ENCODE results near the gene SLC6A7. TPM values are rescaled to one million over a fixed set of nuclear protein-coding genes. Genes with fewer than 3 reads are reported as not detected.

SLC6A7 gene
- total and polyA plus RNA-seq, 2 donors: under 0.01 to 0.07 TPM

DNA sequence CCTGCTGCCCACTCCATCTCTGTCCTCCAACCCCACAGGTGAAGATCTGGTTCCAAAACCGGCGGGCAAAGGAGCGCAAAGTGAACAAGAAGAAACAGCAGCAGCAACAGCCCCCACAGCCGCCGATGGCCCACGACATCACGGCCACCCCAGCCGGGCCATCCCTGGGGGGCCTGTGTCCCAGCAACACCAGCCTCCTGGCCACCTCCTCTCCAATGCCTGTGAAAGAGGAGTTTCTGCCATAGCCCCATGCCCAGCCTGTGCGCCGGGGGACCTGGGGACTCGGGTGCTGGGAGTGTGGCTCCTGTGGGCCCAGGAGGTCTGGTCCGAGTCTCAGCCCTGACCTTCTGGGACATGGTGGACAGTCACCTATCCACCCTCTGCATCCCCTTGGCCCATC, 6.4 kb upstream of the SLC6A7 start:
- peaks cover 0 to 12% of the 10 kb centered on the region in 2 donors for H3K27me3 ChIP-seq (ENCODE audit: control insufficient read depth in 2 of 2, insufficient read depth in 1 of 2, low read length in 1 of 2)
- WGBS: 96% methylated on average over 12 of the region's 12 CpGs

GRCh38 chr5:150184006-150184405, 5.9 kb upstream of the SLC6A7 start:
- Histone ChIP-seq H3K36me3 (ENCODE audit: control insufficient read depth in 2 of 2, insufficient read depth in 2 of 2, low read length in 1 of 2) (no peaks in the 10 kb centered on the region), H3K27ac (ENCODE audit: low read depth in 1 of 2, low read length in 1 of 2) (no peak overlapping the region), H3K9me3 (ENCODE audit: control insufficient read depth in 2 of 2, insufficient read depth in 1 of 2, low read length in 1 of 2) (no peaks in the 10 kb centered on the region), H3K4me3 (ENCODE audit: low read length in 2 of 2) (no peak overlapping the region), H3K27me3 (ENCODE audit: control insufficient read depth in 2 of 2, insufficient read depth in 1 of 2, low read length in 1 of 2) (peaks cover 4 to 18% of the 10 kb centered on the region in 2 donors), H3K4me1 (ENCODE audit: control insufficient read depth in 2 of 2, insufficient read depth in 2 of 2, low read length in 2 of 2) (no peaks in the 10 kb centered on the region)
- WGBS: 82% methylated on average over 2 of the region's 2 CpGs
- DNase-seq (ENCODE audit: low read depth in 6 of 9, low spot score in 9 of 9): no peak

More for the DNA sequence above, 6.4 kb upstream of the SLC6A7 start:
- Histone ChIP-seq H3K36me3 (ENCODE audit: control insufficient read depth in 2 of 2, insufficient read depth in 2 of 2, low read length in 1 of 2) (no peaks in the 10 kb centered on the region), H3K4me1 (ENCODE audit: control insufficient read depth in 2 of 2, insufficient read depth in 2 of 2, low read length in 2 of 2) (no peaks in the 10 kb centered on the region), H3K9me3 (ENCODE audit: control insufficient read depth in 2 of 2, insufficient read depth in 1 of 2, low read length in 1 of 2) (no peaks in the 10 kb centered on the region), H3K27ac (ENCODE audit: low read depth in 1 of 2, low read length in 1 of 2) (no peak overlapping the region), H3K4me3 (ENCODE audit: low read length in 2 of 2) (no peak overlapping the region)
- DNase-seq (ENCODE audit: low read depth in 6 of 9, low spot score in 9 of 9): no peak

DNA sequence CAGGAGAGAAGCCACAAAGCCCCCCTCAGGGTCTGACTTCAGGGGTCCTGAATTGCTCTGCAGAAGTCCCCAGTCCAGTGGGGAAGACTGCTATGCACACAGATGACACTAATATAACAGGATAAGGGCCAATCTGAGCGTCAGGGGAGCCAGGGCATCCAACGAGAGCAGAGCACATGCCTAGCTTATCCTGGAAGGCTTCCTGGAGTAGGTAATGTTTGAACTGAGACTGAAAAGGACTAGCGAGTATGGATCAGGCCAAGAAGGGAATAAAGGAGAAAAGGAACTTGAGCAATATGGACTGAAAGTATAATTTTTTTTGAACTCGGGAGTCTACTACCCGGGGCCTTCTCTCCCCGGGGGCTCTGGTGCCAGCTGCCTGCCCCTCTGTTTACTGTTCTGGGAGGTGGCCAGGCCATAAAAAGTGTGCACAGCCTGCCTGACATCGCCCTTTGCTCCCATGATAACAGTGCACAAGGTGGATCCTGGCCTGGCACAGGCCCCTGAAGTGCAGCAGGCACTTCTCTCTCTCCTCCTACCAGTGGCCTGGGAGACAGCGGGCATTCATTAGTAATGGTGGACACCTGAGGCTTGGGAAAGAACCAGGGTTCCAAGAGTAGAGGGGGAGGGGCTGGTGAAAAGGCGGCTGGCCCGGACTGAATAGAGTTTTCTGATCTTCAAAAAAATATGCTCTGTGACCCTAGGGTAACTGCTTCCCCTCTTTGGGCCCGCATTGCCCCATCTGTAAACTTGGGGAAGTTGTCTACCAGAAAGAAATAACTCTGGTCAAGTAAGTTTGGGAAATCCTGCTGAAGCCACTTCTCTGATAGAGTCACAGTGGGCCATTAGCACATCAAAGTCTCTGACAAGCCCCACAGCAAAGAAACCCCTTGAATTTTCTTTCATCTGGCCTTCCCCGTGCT, 4.6 kb upstream of the SLC6A7 start:
- 92% methylated on average over 12 of the region's 12 CpGs for WGBS

DNA sequence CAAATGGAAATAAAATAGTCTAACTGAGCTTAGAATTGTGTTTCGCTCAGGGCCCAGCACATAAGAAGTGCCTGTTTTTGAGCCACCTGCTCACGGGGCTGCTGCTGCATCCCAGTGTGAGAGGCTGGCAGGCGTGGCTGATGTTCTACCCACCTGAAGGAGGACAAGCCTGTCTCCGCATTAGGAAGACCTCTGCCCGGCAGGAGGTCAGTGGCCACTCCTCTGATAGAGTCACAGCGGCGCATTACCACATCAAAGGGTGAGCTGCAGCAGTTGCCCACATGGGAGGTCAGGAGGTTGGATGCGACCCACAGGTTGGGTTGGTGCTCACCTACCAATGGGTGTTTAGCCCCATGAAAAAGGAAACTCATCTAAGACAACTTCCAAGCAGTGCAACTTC, 3.7 kb upstream of the SLC6A7 start:
- Histone ChIP-seq H3K27ac (ENCODE audit: low read depth in 1 of 2, low read length in 1 of 2) (no peak overlapping the region), H3K36me3 (ENCODE audit: control insufficient read depth in 2 of 2, insufficient read depth in 2 of 2, low read length in 1 of 2) (no peaks in the 10 kb centered on the region), H3K4me1 (ENCODE audit: control insufficient read depth in 2 of 2, insufficient read depth in 2 of 2, low read length in 2 of 2) (no peaks in the 10 kb centered on the region), H3K9me3 (ENCODE audit: control insufficient read depth in 2 of 2, insufficient read depth in 1 of 2, low read length in 1 of 2) (no peaks in the 10 kb centered on the region), H3K4me3 (ENCODE audit: low read length in 2 of 2) (no peak overlapping the region), H3K27me3 (ENCODE audit: control insufficient read depth in 2 of 2, insufficient read depth in 1 of 2, low read length in 1 of 2) (peaks cover 21 to 39% of the 10 kb centered on the region in 2 donors)
- no peak for DNase-seq (ENCODE audit: low read depth in 6 of 9, low spot score in 9 of 9)
- WGBS: 98% methylated on average over 8 of the region's 8 CpGs

More for the DNA sequence above, 4.6 kb upstream of the SLC6A7 start:
- Histone ChIP-seq H3K27ac (ENCODE audit: low read depth in 1 of 2, low read length in 1 of 2) (no peak overlapping the region), H3K27me3 (ENCODE audit: control insufficient read depth in 2 of 2, insufficient read depth in 1 of 2, low read length in 1 of 2) (peaks cover 16 to 30% of the 10 kb centered on the region in 2 donors), H3K9me3 (ENCODE audit: control insufficient read depth in 2 of 2, insufficient read depth in 1 of 2, low read length in 1 of 2) (no peaks in the 10 kb centered on the region), H3K36me3 (ENCODE audit: control insufficient read depth in 2 of 2, insufficient read depth in 2 of 2, low read length in 1 of 2) (no peaks in the 10 kb centered on the region), H3K4me3 (ENCODE audit: low read length in 2 of 2) (no peak overlapping the region), H3K4me1 (ENCODE audit: control insufficient read depth in 2 of 2, insufficient read depth in 2 of 2, low read length in 2 of 2) (no peaks in the 10 kb centered on the region)
- DNase-seq (ENCODE audit: low read depth in 6 of 9, low spot score in 9 of 9): no peak

- no peaks in the 10 kb centered on the region for H3K4me1 ChIP-seq (ENCODE audit: control insufficient read depth in 2 of 2, insufficient read depth in 2 of 2, low read length in 2 of 2)
- 94% methylated on average over 4 of the region's 4 CpGs for WGBS
- H3K27ac ChIP-seq (ENCODE audit: low read depth in 1 of 2, low read length in 1 of 2): no peak overlapping the region
- DNase-seq (ENCODE audit: low read depth in 6 of 9, low spot score in 9 of 9): no peak
- H3K9me3 ChIP-seq (ENCODE audit: control insufficient read depth in 2 of 2, insufficient read depth in 1 of 2, low read length in 1 of 2): no peaks in the 10 kb centered on the region
- peaks cover 22 to 46% of the 10 kb centered on the region in 2 donors for H3K27me3 ChIP-seq (ENCODE audit: control insufficient read depth in 2 of 2, insufficient read depth in 1 of 2, low read length in 1 of 2)
- no peaks in the 10 kb centered on the region for H3K36me3 ChIP-seq (ENCODE audit: control insufficient read depth in 2 of 2, insufficient read depth in 2 of 2, low read length in 1 of 2)
- no peak overlapping the region for H3K4me3 ChIP-seq (ENCODE audit: low read length in 2 of 2)
These were observed 3.0 kb upstream of the SLC6A7 start for GRCh38 chr5:150186897-150187296.

DNA sequence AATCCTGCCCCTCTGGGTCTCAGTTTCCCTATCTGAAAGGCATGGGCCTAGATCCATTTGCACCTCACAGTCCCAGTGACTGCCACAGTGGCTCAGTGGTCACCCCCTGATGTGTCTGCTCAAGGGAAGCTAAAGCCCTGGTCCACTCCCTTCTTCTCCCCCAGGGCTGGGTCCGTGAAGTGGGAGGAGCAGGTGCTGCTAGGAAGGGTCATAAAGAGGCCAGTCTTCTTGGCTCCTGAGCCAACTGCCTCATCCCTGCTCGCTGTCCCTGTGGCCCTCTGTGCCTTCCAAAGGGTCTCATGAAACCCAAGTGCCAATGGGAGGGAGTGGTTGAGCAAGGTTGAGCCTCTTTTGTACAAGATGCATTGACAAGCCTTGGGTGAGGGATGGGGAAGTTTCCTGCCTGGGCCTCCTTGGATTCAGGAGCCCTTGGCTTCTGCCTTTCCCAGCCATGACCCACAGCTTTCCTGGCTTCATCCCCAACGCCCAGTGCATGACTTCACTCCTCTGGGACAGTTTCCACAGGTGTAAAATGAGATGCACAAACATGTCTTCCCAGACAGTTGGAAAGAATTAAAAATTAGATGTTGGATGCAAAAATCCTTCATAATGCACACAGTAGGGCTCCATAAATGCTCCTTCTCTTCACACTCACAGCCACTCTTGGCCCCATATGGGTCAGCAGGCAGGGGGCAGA, 1.6 kb upstream of the SLC6A7 start:
- no peaks in the 10 kb centered on the region for H3K9me3 ChIP-seq (ENCODE audit: control insufficient read depth in 2 of 2, insufficient read depth in 1 of 2, low read length in 1 of 2)
- H3K4me3 ChIP-seq (ENCODE audit: low read length in 2 of 2): no peak overlapping the region
- H3K4me1 ChIP-seq (ENCODE audit: control insufficient read depth in 2 of 2, insufficient read depth in 2 of 2, low read length in 2 of 2): no peaks in the 10 kb centered on the region
- H3K27me3 ChIP-seq (ENCODE audit: control insufficient read depth in 2 of 2, insufficient read depth in 1 of 2, low read length in 1 of 2): peaks cover 23 to 60% of the 10 kb centered on the region in 2 donors
- H3K27ac ChIP-seq (ENCODE audit: low read depth in 1 of 2, low read length in 1 of 2): no peak overlapping the region
- WGBS: 53% methylated on average over 3 of the region's 3 CpGs
- no peaks in the 10 kb centered on the region for H3K36me3 ChIP-seq (ENCODE audit: control insufficient read depth in 2 of 2, insufficient read depth in 2 of 2, low read length in 1 of 2)
- no peak for DNase-seq (ENCODE audit: low read depth in 6 of 9, low spot score in 9 of 9)

DNA sequence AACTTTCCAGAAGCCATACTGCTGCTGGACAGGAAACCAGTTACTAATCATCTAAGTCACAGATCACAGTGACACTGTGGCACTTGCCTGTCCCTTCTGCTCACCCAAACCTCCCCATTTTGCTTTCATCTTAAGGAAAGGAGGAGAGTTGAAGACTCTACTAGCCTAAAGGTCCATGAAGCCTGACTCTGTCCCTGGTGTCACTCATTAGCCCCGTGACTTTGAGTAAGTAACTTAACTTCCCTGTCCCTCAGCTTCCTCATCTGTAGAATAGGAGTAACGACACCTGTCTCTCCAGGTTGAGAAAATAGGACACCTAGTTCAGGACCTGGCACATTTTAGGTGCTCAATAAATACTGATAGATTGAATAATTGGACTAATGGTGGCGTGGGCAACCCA, 536 bp upstream of the SLC6A7 start:
- 65% methylated on average over 3 of the region's 3 CpGs for WGBS
- Histone ChIP-seq H3K27me3 (ENCODE audit: control insufficient read depth in 2 of 2, insufficient read depth in 1 of 2, low read length in 1 of 2) (peaks cover 23 to 61% of the 10 kb centered on the region in 2 donors), H3K27ac (ENCODE audit: low read depth in 1 of 2, low read length in 1 of 2) (no peak overlapping the region), H3K4me3 (ENCODE audit: low read length in 2 of 2) (no peak overlapping the region), H3K4me1 (ENCODE audit: control insufficient read depth in 2 of 2, insufficient read depth in 2 of 2, low read length in 2 of 2) (no peaks in the 10 kb centered on the region), H3K36me3 (ENCODE audit: control insufficient read depth in 2 of 2, insufficient read depth in 2 of 2, low read length in 1 of 2) (no peaks in the 10 kb centered on the region), H3K9me3 (ENCODE audit: control insufficient read depth in 2 of 2, insufficient read depth in 1 of 2, low read length in 1 of 2) (no peaks in the 10 kb centered on the region)
- no peak for DNase-seq (ENCODE audit: low read depth in 6 of 9, low spot score in 9 of 9)

- H3K4me3 ChIP-seq (ENCODE audit: low read length in 2 of 2): no peak overlapping the region
- no peak overlapping the region for H3K27ac ChIP-seq (ENCODE audit: low read depth in 1 of 2, low read length in 1 of 2)
- H3K27me3 ChIP-seq (ENCODE audit: control insufficient read depth in 2 of 2, insufficient read depth in 1 of 2, low read length in 1 of 2): peaks cover 23 to 66% of the 10 kb centered on the region in 2 donors
- WGBS: 63% methylated on average over 16 of the region's 16 CpGs
- no peak for DNase-seq (ENCODE audit: low read depth in 6 of 9, low spot score in 9 of 9)
- no peaks in the 10 kb centered on the region for H3K36me3 ChIP-seq (ENCODE audit: control insufficient read depth in 2 of 2, insufficient read depth in 2 of 2, low read length in 1 of 2)
- H3K4me1 ChIP-seq (ENCODE audit: control insufficient read depth in 2 of 2, insufficient read depth in 2 of 2, low read length in 2 of 2): no peaks in the 10 kb centered on the region
- H3K9me3 ChIP-seq (ENCODE audit: control insufficient read depth in 2 of 2, insufficient read depth in 1 of 2, low read length in 1 of 2): no peaks in the 10 kb centered on the region
These were observed 679 bp downstream of the SLC6A7 start for GRCh38 chr5:150190503-150190979.

DNA sequence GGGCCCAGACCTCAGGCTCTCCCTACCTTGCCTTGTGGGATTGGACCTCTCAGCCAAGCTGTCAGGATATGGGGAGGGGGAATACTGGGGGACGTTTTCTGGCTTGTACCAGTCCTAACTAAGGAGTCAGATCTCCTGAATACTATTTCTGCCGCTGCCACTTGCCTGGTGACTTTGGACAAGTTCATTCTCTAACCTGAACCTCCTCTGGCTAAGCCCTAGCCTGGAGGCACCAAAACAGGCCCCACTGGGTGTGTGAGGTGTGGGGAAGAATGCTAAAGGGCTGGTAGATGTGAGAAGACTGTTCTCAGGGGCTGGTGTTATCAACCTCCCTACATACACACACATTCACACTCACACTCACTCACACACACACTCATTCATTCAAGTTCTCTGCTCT, 1.1 kb downstream of the SLC6A7 start:
- Histone ChIP-seq H3K27ac (ENCODE audit: low read depth in 1 of 2, low read length in 1 of 2) (no peak overlapping the region), H3K9me3 (ENCODE audit: control insufficient read depth in 2 of 2, insufficient read depth in 1 of 2, low read length in 1 of 2) (no peaks in the 10 kb centered on the region), H3K36me3 (ENCODE audit: control insufficient read depth in 2 of 2, insufficient read depth in 2 of 2, low read length in 1 of 2) (no peaks in the 10 kb centered on the region), H3K27me3 (ENCODE audit: control insufficient read depth in 2 of 2, insufficient read depth in 1 of 2, low read length in 1 of 2) (peaks cover 23 to 68% of the 10 kb centered on the region in 2 donors), H3K4me3 (ENCODE audit: low read length in 2 of 2) (no peak overlapping the region), H3K4me1 (ENCODE audit: control insufficient read depth in 2 of 2, insufficient read depth in 2 of 2, low read length in 2 of 2) (no peaks in the 10 kb centered on the region)
- no peak for DNase-seq (ENCODE audit: low read depth in 6 of 9, low spot score in 9 of 9)
- WGBS: 63% methylated on average over 2 of the region's 2 CpGs
